HepG2 (cell line): Measurements from ENCODE around the gene NFE2L1. TPM values are rescaled to one million over a fixed set of nuclear protein-coding genes. Genes with fewer than 3 reads are reported as not detected.

Experiments used
- ATAC-seq: fragments of 200-7000 bp; cut with Tn5 transposase; 3 replicates; pipeline ENCODE4 v1.9.1; 2020; ENCODE audit warnings: mild to moderate bottlenecking, moderate library complexity
- BruUV-seq: library from RNA; stranded (reverse); fragments of 400-500 nt; replicated peaks from 2 replicates; lab custom pipeline; 2021; lab: Mats Ljungman, UMichigan
- CTCF ChIA-PET: fragments of 300-600 bp; formaldehyde crosslinking; extraction: SDS; loops from one replicate; lab custom pipeline; 2021; ENCODE audit warnings: low total read pairs, inconsistent platforms, low intra/inter-chr PET ratio; lab: Yijun Ruan, JAX
- POLR2A ChIA-PET: fragments of 350-600 bp; sonication (Branson Sonifier 250); formaldehyde crosslinking; loops from one replicate; lab custom pipeline; 2020; ENCODE audit warnings: antibody characterized with exemption, inconsistent platforms; lab: Yijun Ruan, JAX
- DNase-seq: peaks from one replicate; pipeline ENCODE4 v3.0.0-alpha.2; 2015; ENCODE audit warnings: low spot score
- FAIRE-seq: peaks from 3 replicates; lab custom pipeline; 2011; peaks lifted over from hg19 to GRCh38; lab: Jason Lieb, UNC
- H2AFZ ChIP-seq: one replicate; pipeline ENCODE4 v1.6.1; 2011; ENCODE audit warnings: low read length, inconsistent platforms
- H3K27ac ChIP-seq: fragments of 300-600 bp; 3 replicates; pipeline ENCODE4 v1.8.0; 2011; ENCODE audit warnings: mixed run types, mild to moderate bottlenecking, mixed read lengths, low read length, inconsistent platforms; ENCODE audit not compliant: insufficient read depth; ENCODE audit errors: extremely low read length
- H3K27me3 ChIP-seq, 2 experiments: fragments of 200-600 bp in 1 of 2; 2 replicates in 1 of 2; 3 replicates in 1 of 2; pipeline versions ENCODE4 v1.6.0 to v1.8.0; 2011; ENCODE audit warnings: low read length in 2 of 2, mild to moderate bottlenecking in 2 of 2, moderate library complexity in 2 of 2, inconsistent platforms in 1 of 2; ENCODE audit not compliant: insufficient read depth in 2 of 2, control insufficient read depth in 1 of 2
- H3K36me3 ChIP-seq, 2 experiments: fragments of 200-600 bp in 1 of 2; replicated peaks in 1 of 2; 2 replicates in 1 of 2; 3 replicates in 1 of 2; pipeline versions ENCODE4 v1.5.1 to v1.8.0; 2011; ENCODE audit warnings: low read length in 2 of 2, inconsistent platforms in 1 of 2; ENCODE audit not compliant: insufficient read depth in 2 of 2, control insufficient read depth in 1 of 2
- H3K4me1 ChIP-seq: 2 replicates; pipeline ENCODE4 v1.5.1; 2012; ENCODE audit warnings: low read length, inconsistent platforms; ENCODE audit not compliant: insufficient read depth
- H3K4me2 ChIP-seq: 2 replicates; pipeline ENCODE4 v1.6.0; 2011; ENCODE audit warnings: low read depth, low read length, inconsistent platforms
- H3K4me3 ChIP-seq, 3 experiments: fragments of 200-600 bp in 1 of 3; sonication (generic), shearing (Covaris generic) in 1 of 3; replicated peaks in 1 of 3; 2 replicates each; pipeline ENCODE4 v1.5.1; 2011 to 2016; ENCODE audit warnings: low read length in 3 of 3, inconsistent platforms in 2 of 3, low read depth in 2 of 3, mild to moderate bottlenecking in 2 of 3, control low read depth in 1 of 3, mixed read lengths in 1 of 3; ENCODE audit not compliant: insufficient read depth in 1 of 3
- H3K79me2 ChIP-seq: one replicate; pipeline ENCODE4 v1.6.1; 2011; ENCODE audit warnings: low read length, inconsistent platforms; ENCODE audit not compliant: insufficient read depth
- H3K9ac ChIP-seq: 2 replicates; pipeline ENCODE4 v1.6.0; 2011; ENCODE audit warnings: mild to moderate bottlenecking, low read depth, low read length, inconsistent platforms; ENCODE audit not compliant: insufficient read depth
- H3K9me3 ChIP-seq: 2 replicates; pipeline ENCODE4 v1.5.1; 2012; ENCODE audit warnings: mild to moderate bottlenecking, low read length
- H4K20me1 ChIP-seq: 2 replicates; pipeline ENCODE4 v1.6.0; 2011; ENCODE audit warnings: inconsistent platforms, mild to moderate bottlenecking, low read length, moderate library complexity; ENCODE audit not compliant: insufficient read depth
- AGO2 ChIP-seq: fragments of 200-400 bp; formaldehyde crosslinking; optimal IDR thresholded peaks from 2 replicates; pipeline ENCODE3; 2017; ENCODE audit warnings: mild to moderate bottlenecking, low read depth, low read length, moderate library complexity
- ESRRA ChIP-seq: sonication (generic); formaldehyde crosslinking; IDR thresholded peaks from 2 replicates; pipeline ENCODE4 v1.5.1; 2020; ENCODE audit warnings: mild to moderate bottlenecking, low read depth, missing genetic modification reagents
- GTF2F1 ChIP-seq: fragments of 150-350 bp; IDR thresholded peaks from 2 replicates; pipeline ENCODE4 v1.6.1; 2014; ENCODE audit warnings: low read length
- HIC2 ChIP-seq: sonication (generic); formaldehyde crosslinking; IDR thresholded peaks from 2 replicates; pipeline ENCODE4 v1.9.0; 2022; ENCODE audit warnings: low read depth, missing genetic modification reagents
- HMG20B ChIP-seq: conservative IDR thresholded peaks from 2 replicates; pipeline ENCODE4 v1.6.1; 2016; ENCODE audit warnings: missing genetic modification reagents, missing compliant biosample characterization
- NFE2 ChIP-seq: sonication (generic); formaldehyde crosslinking; IDR thresholded peaks from 2 replicates; pipeline ENCODE4 v1.4.0; 2020; ENCODE audit warnings: missing genetic modification reagents
- NR0B2 ChIP-seq: sonication (generic); formaldehyde crosslinking; IDR thresholded peaks from 2 replicates; pipeline ENCODE4 v1.4.0; 2020; ENCODE audit warnings: mild to moderate bottlenecking, missing genetic modification reagents
- SOX5 ChIP-seq: IDR thresholded peaks from 2 replicates; pipeline ENCODE4 v1.6.1; 2016; ENCODE audit warnings: borderline replicate concordance
- TEAD3 ChIP-seq: optimal IDR thresholded peaks from 2 replicates; pipeline ENCODE3; 2016; ENCODE audit warnings: borderline replicate concordance
- TP53 ChIP-seq: sonication (generic); formaldehyde crosslinking; conservative IDR thresholded peaks from 2 replicates; pipeline ENCODE4 v1.4.0; 2020; ENCODE audit warnings: missing genetic modification reagents
- ZFP82 ChIP-seq: sonication (generic); formaldehyde crosslinking; IDR thresholded peaks from 2 replicates; pipeline ENCODE4 v1.5.1; 2020; ENCODE audit warnings: mild to moderate bottlenecking, missing genetic modification reagents, borderline replicate concordance
- ZMYM4 ChIP-seq: sonication (generic); formaldehyde crosslinking; IDR thresholded peaks from 2 replicates; pipeline ENCODE4 v1.8.1; 2023; ENCODE audit warnings: mild to moderate bottlenecking, missing genetic modification reagents
- ZNF138 ChIP-seq: sonication (generic); formaldehyde crosslinking; IDR thresholded peaks from 2 replicates; pipeline ENCODE4 v1.5.0; 2020; ENCODE audit warnings: mild to moderate bottlenecking, low read depth, missing genetic modification reagents
- ZNF317 ChIP-seq: sonication (generic); formaldehyde crosslinking; IDR thresholded peaks from 2 replicates; pipeline ENCODE4 v1.5.0; 2020; ENCODE audit warnings: mild to moderate bottlenecking, missing genetic modification reagents
- WGBS: methylation state at CpG from one replicate; pipeline ENCODE4 v1.1.6; 2017; ENCODE audit warnings: low lambda C conversion rate; 5-methylcytosine and 5-hydroxymethylcytosine counted together
- in situ Hi-C: cut with HindIII; loops from 2 replicates; pipeline ENCODE4 v1.10.0; 2017; ENCODE audit warnings: low pct_unique_long_range_greater_than_20kb; ENCODE audit not compliant: extremely low pct_ligation_motif_present
- intact Hi-C: fragments of 100-400 bp; cut with micrococcal nuclease; formaldehyde crosslinking; loops from one replicate; pipeline ENCODE4 v1.10.0; 2022; ENCODE audit not compliant: unreplicated experiment
- polyA plus RNA-seq, 8 experiments: library from polyadenylated mRNA; depleted of rRNA in 3 of 8; stranded (reverse) in 7 of 8; unstranded in 1 of 8; fragments of >200 nt; fragmentation: Illumina TruSeq in 4 of 8; extraction: Trizol in 4 of 8; gene quantifications; 2 replicates each; pipeline versions ENCODE4 v1.2.1 to v1.2.3, GENCODE V29; 2011 to 2016; ENCODE audit warnings: low read depth in 4 of 8, missing spikeins in 1 of 8, mixed read lengths in 1 of 8; ENCODE audit not compliant: insufficient read depth in 1 of 8
- total RNA-seq, 5 experiments: library from RNA; depleted of rRNA; stranded (reverse); fragments of >200 nt; fragmentation: Illumina TruSeq; extraction: Trizol; gene quantifications; 2 replicates each; pipeline ENCODE4 v1.2.3, GENCODE V29; 2016; ENCODE audit warnings: low read depth in 1 of 5

Gene NFE2L1
- total and polyA plus RNA-seq, 2 of the 13 experiments (the other 11 are each of a cell fraction or from before 2014, with no cell fraction given) = 67.0 to 234 TPM

- TF ChIP-seq ZNF317 (CRISPR knock-in tag) (no peak), ZNF138 (CRISPR knock-in tag) (no peak), AGO2 (no peak), TEAD3 (peak; percentile 20), NR0B2 (no peak), GTF2F1 (no peak), HMG20B (CRISPR knock-in tag) (no peak), ZFP82 (CRISPR knock-in tag) (no peak), SOX5 (CRISPR knock-in tag) (peak; percentile 38; the same call in 1 of the 2 replicates), ZMYM4 (0 out of 2 replicates have a peak, but pooled peaks have one; percentile 42), ESRRA (CRISPR knock-in tag) (no peak), TP53 (CRISPR knock-in tag) (no peak)
- TF ChIP-seq, all 625 proteins: peak for 48
Measured at GRCh38 chr17:48052956-48053757, 5.0 kb downstream of the NFE2L1 start (continued).

DNA sequence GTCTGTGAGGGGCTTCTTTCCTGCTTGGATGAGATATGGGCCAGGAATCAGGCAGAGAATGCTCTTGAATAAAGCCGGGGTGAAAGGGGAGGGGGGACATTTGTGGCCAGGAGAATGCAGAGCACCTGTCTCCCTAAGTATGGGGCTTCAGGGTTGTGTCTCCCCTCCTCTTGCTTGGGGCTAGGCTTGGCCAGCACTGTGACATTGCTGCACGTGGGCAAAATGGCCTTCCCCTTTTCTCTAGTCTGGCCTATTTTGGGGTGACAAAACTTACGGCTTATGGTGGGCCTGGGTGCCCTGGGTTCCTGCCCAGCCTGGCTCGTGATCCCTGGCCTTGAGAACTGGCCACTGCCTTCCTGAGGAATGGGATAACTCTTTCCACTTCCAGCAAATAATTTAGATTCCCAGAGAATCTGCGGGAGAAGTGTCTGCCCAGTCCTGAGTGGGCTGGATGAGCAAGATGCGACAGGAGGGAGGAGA, 5.6 kb downstream of the NFE2L1 start:
- H3K9ac ChIP-seq = peak overlapping the region; percentile 71; the same call in 1 of the 2 replicates
- POLR2A ChIA-PET = interaction anchor here (0.7 kb wide), 1 partner anchor 15 kb away, joined by 3 read pairs; no protein-coding TSS in a partner anchor
- peaks cover 52% of the 10 kb centered on the region for H3K79me2 ChIP-seq
- peak overlapping the region; percentile 93 for H3K4me2 ChIP-seq
- ATAC-seq (no peak), FAIRE-seq (no peak), DNase-seq (no peak)
- 94% methylated on average over 5 of the region's 6 CpGs for WGBS
- H3K27ac ChIP-seq = peak overlapping the region; percentile 83
- in situ Hi-C loops = no loop called here
- peaks cover 59% of the 10 kb centered on the region for H3K4me1 ChIP-seq
- CTCF ChIA-PET = no interaction called here
- no peak overlapping the region for H2AFZ ChIP-seq
- BruUV-seq = no TSS peak
- peak overlapping the region in 1 of 3 experiments; percentile 41; a peak in 1 of 6 replicates for H3K4me3 ChIP-seq
- H3K27me3 ChIP-seq = no peaks in the 10 kb centered on the region; a peak in 1 of 5 replicates
- peaks cover 42 to 81% of the 10 kb centered on the region in 2 experiments for H3K36me3 ChIP-seq
- no peak for TF ChIP-seq NFE2 (CRISPR knock-in tag)
- peak; percentile 45; the same call in 1 of the 2 replicates for TF ChIP-seq HIC2 (CRISPR knock-in tag)
- TF ChIP-seq ZMYM4 = 0 out of 2 replicates have a peak, but pooled peaks have one; percentile 9
- no peaks in the 10 kb centered on the region for H3K9me3 ChIP-seq
- peaks cover 45% of the 10 kb centered on the region for H4K20me1 ChIP-seq
- intact Hi-C loops = loop anchor here (2.0 kb wide), 1 partner anchor 21 kb away; no protein-coding TSS in a partner anchor
